RWPE1 (cell line): ENCODE results near the gene SLC16A9.

Experiments used
- CTCF ChIA-PET: fragments of 350-600 bp; sonication (Branson Sonifier 250); formaldehyde crosslinking; extraction: SDS; loops from one replicate; lab custom pipeline; 2021; lab: Yijun Ruan, JAX
- POLR2A ChIA-PET: fragments of 400-600 bp; formaldehyde crosslinking; extraction: SDS; loops from one replicate; lab custom pipeline; 2020; ENCODE audit warnings: antibody characterized with exemption; ENCODE audit not compliant: low non-redundant PET; lab: Yijun Ruan, JAX
- DNase-seq: peaks from one replicate; pipeline ENCODE4 v3.0.0; 2012; ENCODE audit warnings: low spot score
- H3K27ac ChIP-seq: fragments of 450-650 bp; 2 replicates; pipeline ENCODE4 v1.5.1; 2017
- TF ChIP-seq, protein P1 (sequence below): fragments of 450-650 bp; conservative IDR thresholded peaks from 2 replicates; pipeline ENCODE4 v1.5.1; 2017; ENCODE audit warnings: low read depth, mild to moderate bottlenecking

Gene SLC16A9

GRCh38 chr10:59702347-59702746 lies 7.3 kb downstream of the SLC16A9 start:
- no peak for DNase-seq
- ChIA-PET CTCF (interaction anchor here (0.6 to 0.7 kb wide), 2 partner anchors 128 to 184 kb away, joined by 3 to 5 read pairs; no protein-coding TSS in a partner anchor), POLR2A (no interaction called here)
- TF ChIP-seq, protein P1, sequence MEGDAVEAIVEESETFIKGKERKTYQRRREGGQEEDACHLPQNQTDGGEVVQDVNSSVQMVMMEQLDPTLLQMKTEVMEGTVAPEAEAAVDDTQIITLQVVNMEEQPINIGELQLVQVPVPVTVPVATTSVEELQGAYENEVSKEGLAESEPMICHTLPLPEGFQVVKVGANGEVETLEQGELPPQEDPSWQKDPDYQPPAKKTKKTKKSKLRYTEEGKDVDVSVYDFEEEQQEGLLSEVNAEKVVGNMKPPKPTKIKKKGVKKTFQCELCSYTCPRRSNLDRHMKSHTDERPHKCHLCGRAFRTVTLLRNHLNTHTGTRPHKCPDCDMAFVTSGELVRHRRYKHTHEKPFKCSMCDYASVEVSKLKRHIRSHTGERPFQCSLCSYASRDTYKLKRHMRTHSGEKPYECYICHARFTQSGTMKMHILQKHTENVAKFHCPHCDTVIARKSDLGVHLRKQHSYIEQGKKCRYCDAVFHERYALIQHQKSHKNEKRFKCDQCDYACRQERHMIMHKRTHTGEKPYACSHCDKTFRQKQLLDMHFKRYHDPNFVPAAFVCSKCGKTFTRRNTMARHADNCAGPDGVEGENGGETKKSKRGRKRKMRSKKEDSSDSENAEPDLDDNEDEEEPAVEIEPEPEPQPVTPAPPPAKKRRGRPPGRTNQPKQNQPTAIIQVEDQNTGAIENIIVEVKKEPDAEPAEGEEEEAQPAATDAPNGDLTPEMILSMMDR: no peak
- H3K27ac ChIP-seq: no peak overlapping the region

DNA sequence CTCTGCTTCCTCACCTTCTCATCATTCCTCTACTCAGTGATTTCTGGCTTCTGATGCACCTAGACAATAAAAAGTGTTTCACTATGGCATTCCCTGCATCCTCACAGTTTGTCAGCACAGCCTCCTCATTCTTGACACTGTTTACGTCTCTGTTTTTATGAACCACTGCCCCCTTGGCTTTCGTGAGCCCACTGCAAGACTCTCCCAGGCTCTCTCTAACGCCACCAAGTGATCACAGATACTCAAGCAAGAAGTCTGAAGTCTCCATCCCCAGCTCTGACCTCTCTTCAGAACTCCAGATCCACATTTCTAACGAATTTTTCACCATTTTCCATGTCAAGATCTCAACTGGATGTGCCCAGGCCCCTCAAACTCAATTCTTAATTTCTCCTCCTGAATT lies 8.9 kb downstream of the SLC16A9 start:
- TF ChIP-seq, protein P1: no peak
- ChIA-PET POLR2A (no interaction called here), CTCF (no interaction called here)
- no peak for DNase-seq
- H3K27ac ChIP-seq: no peak overlapping the region

- TF ChIP-seq, protein P1: no peak
- no peak overlapping the region for H3K27ac ChIP-seq
- DNase-seq: no peak
- CTCF ChIA-PET: no interaction called here
- POLR2A ChIA-PET: no interaction called here
These were observed 11.3 kb downstream of the SLC16A9 start for GRCh38 chr10:59698326-59698725.

- CTCF ChIA-PET: interaction anchor here (0.6 kb wide), 1 partner anchor 47 kb away, joined by 3 read pairs; no protein-coding TSS in a partner anchor
- POLR2A ChIA-PET: no interaction called here
- H3K27ac ChIP-seq: no peak overlapping the region
- DNase-seq: no peak
- TF ChIP-seq, protein P1: no peak
These were observed 14.0 kb downstream of the SLC16A9 start for GRCh38 chr10:59695637-59696036.

- H3K27ac ChIP-seq: no peak overlapping the region
- no peak for DNase-seq
- CTCF ChIA-PET: no interaction called here
- POLR2A ChIA-PET: no interaction called here
- TF ChIP-seq, protein P1: no peak
These were observed 14.7 kb downstream of the SLC16A9 start for GRCh38 chr10:59694936-59695335.

GRCh38 chr10:59692113-59692512 lies 17.5 kb downstream of the SLC16A9 start:
- no peak for DNase-seq
- POLR2A ChIA-PET: no interaction called here
- CTCF ChIA-PET: interaction anchor here (0.6 kb wide), 2 partner anchors 17 to 41 kb away, joined by 3 read pairs; no protein-coding TSS in a partner anchor
- TF ChIP-seq, protein P1: no peak
- H3K27ac ChIP-seq: no peak overlapping the region
